ENCODE measurements around the gene MON1B. TPM values are rescaled to one million over a fixed set of nuclear protein-coding genes. Genes with fewer than 3 reads are reported as not detected.

Gene MON1B
- polyA plus RNA-seq, 1 donor (not counting 4 experiments of a cell fraction or from before 2014, with no cell fraction given): 9.7 TPM

GRCh38 chr16:77233799-77234519, 43.0 kb downstream of the MON1B start:
- H3K9me1 ChIP-seq (ENCODE audit: control insufficient read depth, extremely low read depth, insufficient read depth, low read length): no peaks in the 10 kb centered on the region
- no peak overlapping the region for H2AFZ ChIP-seq (ENCODE audit: control insufficient read depth, low read length)
- FAIRE-seq: no peak
- H3K9me3 ChIP-seq (ENCODE audit: control insufficient read depth, low read depth, low read length): no peaks in the 10 kb centered on the region
- H3K27ac ChIP-seq (ENCODE audit: control insufficient read depth, insufficient read depth, low read length): no peak overlapping the region
- dilution Hi-C loops (cut with MboI; ENCODE audit: extremely low pct_ligation_motif_present, low sequenced_read_pairs): loop anchor here (25.0 kb wide), 1 partner anchor 353 kb away; no protein-coding TSS in a partner anchor
- no peaks in the 10 kb centered on the region for H4K20me1 ChIP-seq (ENCODE audit: control insufficient read depth, extremely low read depth, insufficient read depth, low read length)
- H3K79me2 ChIP-seq (ENCODE audit: control insufficient read depth, insufficient read depth, low read length): no peaks in the 10 kb centered on the region
- H3K27me3 ChIP-seq (ENCODE audit: control insufficient read depth, extremely low read depth, insufficient read depth, low read length): no peaks in the 10 kb centered on the region
- H3K4me3 ChIP-seq (ENCODE audit: control insufficient read depth in 2 of 3, extremely low read depth in 1 of 3, insufficient read depth in 2 of 3, low read depth in 1 of 3, low read length in 3 of 3): no peak overlapping the region
- no peak for DNase-seq (ENCODE audit: low read depth, low spot score)
- H3K36me3 ChIP-seq (ENCODE audit: control insufficient read depth in 2 of 2, extremely low read depth in 1 of 2, insufficient read depth in 2 of 2, low read length in 2 of 2): no peaks in the 10 kb centered on the region
- H3K4me2 ChIP-seq (ENCODE audit: control insufficient read depth, extremely low read depth, insufficient read depth, low read depth, low read length): no peak overlapping the region
- H3K4me1 ChIP-seq (ENCODE audit: control insufficient read depth, extremely low read depth, insufficient read depth, low read length): no peaks in the 10 kb centered on the region
- H3K9ac ChIP-seq (ENCODE audit: control insufficient read depth, extremely low read depth, insufficient read depth, low read length): no peak overlapping the region
- TF ChIP-seq EZH2 (IDR thresholded peaks at IDR 0.05; ENCODE audit: low read length) (no peak), CTCF (optimal IDR thresholded peaks at IDR 0.05 in 1 of 3, IDR thresholded peaks at IDR 0.05 in 1 of 3, conservative IDR thresholded peaks at IDR 0.05 in 1 of 3; ENCODE audit: extremely low read depth in 1 of 3, insufficient read depth in 2 of 3, low read length in 3 of 3) (no peak)

- Histone ChIP-seq H3K79me2 (ENCODE audit: control insufficient read depth, insufficient read depth, low read length) (no peaks in the 10 kb centered on the region), H3K27me3 (ENCODE audit: control insufficient read depth, extremely low read depth, insufficient read depth, low read length) (no peaks in the 10 kb centered on the region), H3K27ac (ENCODE audit: control insufficient read depth, insufficient read depth, low read length) (no peak overlapping the region), H3K36me3 (ENCODE audit: control insufficient read depth in 2 of 2, extremely low read depth in 1 of 2, insufficient read depth in 2 of 2, low read length in 2 of 2) (no peaks in the 10 kb centered on the region), H2AFZ (ENCODE audit: control insufficient read depth, low read length) (no peak overlapping the region), H3K9ac (ENCODE audit: control insufficient read depth, extremely low read depth, insufficient read depth, low read length) (no peak overlapping the region), H3K4me1 (ENCODE audit: control insufficient read depth, extremely low read depth, insufficient read depth, low read length) (no peaks in the 10 kb centered on the region), H3K4me3 (ENCODE audit: control insufficient read depth in 2 of 3, extremely low read depth in 1 of 3, insufficient read depth in 2 of 3, low read depth in 1 of 3, low read length in 3 of 3) (no peak overlapping the region), H3K9me1 (ENCODE audit: control insufficient read depth, extremely low read depth, insufficient read depth, low read length) (no peaks in the 10 kb centered on the region), H4K20me1 (ENCODE audit: control insufficient read depth, extremely low read depth, insufficient read depth, low read length) (no peaks in the 10 kb centered on the region), H3K9me3 (ENCODE audit: control insufficient read depth, low read depth, low read length) (no peaks in the 10 kb centered on the region), H3K4me2 (ENCODE audit: control insufficient read depth, extremely low read depth, insufficient read depth, low read depth, low read length) (no peak overlapping the region)
- TF ChIP-seq CTCF (optimal IDR thresholded peaks at IDR 0.05 in 1 of 3, IDR thresholded peaks at IDR 0.05 in 1 of 3, conservative IDR thresholded peaks at IDR 0.05 in 1 of 3; ENCODE audit: extremely low read depth in 1 of 3, insufficient read depth in 2 of 3, low read length in 3 of 3) (no peak), EZH2 (IDR thresholded peaks at IDR 0.05; ENCODE audit: low read length) (no peak)
- no peak for DNase-seq (ENCODE audit: low read depth, low spot score)
- FAIRE-seq: no peak
- dilution Hi-C loops (cut with MboI; ENCODE audit: extremely low pct_ligation_motif_present, low sequenced_read_pairs): loop anchor here (25.0 kb wide), 1 partner anchor 353 kb away; no protein-coding TSS in a partner anchor
Measured at GRCh38 chr16:77234611-77235010, 43.6 kb downstream of the MON1B start.
